ENCODE results near the gene CCDC121. TPM values are rescaled to one million over a fixed set of nuclear protein-coding genes. Genes with fewer than 3 reads are reported as not detected.

CCDC121 gene
- total RNA-seq, 1 experiment from 2014 or later = 3.3 TPM

DNA sequence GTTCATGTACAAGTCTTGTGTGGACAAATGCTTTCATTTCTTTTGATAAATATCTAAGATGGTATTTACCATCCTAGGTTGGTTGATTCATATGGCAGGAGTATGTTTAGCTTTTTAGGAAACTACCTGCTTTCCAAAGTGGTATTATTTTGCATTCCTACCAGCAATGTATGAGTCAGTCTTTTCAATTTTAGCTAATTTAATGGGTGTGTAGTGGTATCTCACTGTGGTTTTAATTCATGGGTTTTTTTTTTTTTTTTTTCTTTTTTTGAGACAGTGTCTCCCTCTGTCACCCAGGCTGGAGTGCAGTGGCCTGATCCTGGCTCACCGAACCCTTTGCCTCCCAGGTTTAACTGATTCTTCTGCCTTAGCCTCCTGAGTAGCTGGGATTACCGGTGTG lies 41.8 kb downstream of the CCDC121 start:
- CTCF ChIA-PET = no interaction called here
- Histone ChIP-seq H3K27me3 (replicated peaks; ENCODE audit: insufficient read depth, low read depth, low read length, poor library complexity) (no peaks in the 10 kb centered on the region), H3K36me3 (ENCODE audit: insufficient read depth, low read length, poor library complexity, severe bottlenecking) (no peaks in the 10 kb centered on the region), H3K9me3 (ENCODE audit: low read depth, low read length, poor library complexity, severe bottlenecking) (peaks cover 9% of the 10 kb centered on the region), H3K4me1 (ENCODE audit: insufficient read depth, low read length, poor library complexity, severe bottlenecking) (peaks cover 8% of the 10 kb centered on the region), H3K4me3 (ENCODE audit: low read depth, low read length, poor library complexity, severe bottlenecking) (no peak overlapping the region), H3K27ac (ENCODE audit: low read depth, low read length, poor library complexity, severe bottlenecking) (no peak overlapping the region)
- TF ChIP-seq EZH2 (IDR thresholded peaks at IDR 0.05; ENCODE audit: borderline replicate concordance, low read depth, low read length, poor library complexity, severe bottlenecking) = no peak
- TF ChIP-seq, protein P1, sequence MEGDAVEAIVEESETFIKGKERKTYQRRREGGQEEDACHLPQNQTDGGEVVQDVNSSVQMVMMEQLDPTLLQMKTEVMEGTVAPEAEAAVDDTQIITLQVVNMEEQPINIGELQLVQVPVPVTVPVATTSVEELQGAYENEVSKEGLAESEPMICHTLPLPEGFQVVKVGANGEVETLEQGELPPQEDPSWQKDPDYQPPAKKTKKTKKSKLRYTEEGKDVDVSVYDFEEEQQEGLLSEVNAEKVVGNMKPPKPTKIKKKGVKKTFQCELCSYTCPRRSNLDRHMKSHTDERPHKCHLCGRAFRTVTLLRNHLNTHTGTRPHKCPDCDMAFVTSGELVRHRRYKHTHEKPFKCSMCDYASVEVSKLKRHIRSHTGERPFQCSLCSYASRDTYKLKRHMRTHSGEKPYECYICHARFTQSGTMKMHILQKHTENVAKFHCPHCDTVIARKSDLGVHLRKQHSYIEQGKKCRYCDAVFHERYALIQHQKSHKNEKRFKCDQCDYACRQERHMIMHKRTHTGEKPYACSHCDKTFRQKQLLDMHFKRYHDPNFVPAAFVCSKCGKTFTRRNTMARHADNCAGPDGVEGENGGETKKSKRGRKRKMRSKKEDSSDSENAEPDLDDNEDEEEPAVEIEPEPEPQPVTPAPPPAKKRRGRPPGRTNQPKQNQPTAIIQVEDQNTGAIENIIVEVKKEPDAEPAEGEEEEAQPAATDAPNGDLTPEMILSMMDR (conservative IDR thresholded peaks at IDR 0.05; ENCODE audit: low read depth, low read length) = no peak
- no TSS peak for BruUV-seq (replicated peaks)
- POLR2A ChIA-PET (ENCODE audit: low non-redundant PET) = no interaction called here
- intact Hi-C loops (cut with micrococcal nuclease; ENCODE audit: unreplicated experiment) = no loop called here
- DNase-seq (ENCODE audit: low spot score) = no peak

DNA sequence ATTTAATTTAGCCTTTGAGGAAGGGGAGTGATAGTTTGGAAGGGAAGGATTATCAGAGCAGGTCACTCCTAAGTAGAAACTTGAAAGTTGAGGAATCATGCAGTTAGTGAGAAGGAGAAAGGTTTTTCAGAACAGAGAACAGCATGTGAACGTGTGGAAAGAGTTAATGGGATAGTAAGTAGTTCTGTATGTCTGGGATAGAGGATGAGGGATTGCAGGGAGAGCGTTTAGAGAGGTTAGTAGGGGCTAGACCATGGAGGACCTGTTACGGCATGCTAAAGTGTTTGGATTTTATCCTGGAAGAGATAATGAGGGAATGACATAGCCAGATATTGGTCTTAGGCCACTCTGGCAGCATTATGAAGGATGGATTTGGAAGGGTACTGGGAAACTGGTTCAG lies 44.2 kb downstream of the CCDC121 start:
- H3K36me3 ChIP-seq (ENCODE audit: insufficient read depth, low read length, poor library complexity, severe bottlenecking) = no peaks in the 10 kb centered on the region
- TF ChIP-seq, protein P1 (conservative IDR thresholded peaks at IDR 0.05; ENCODE audit: low read depth, low read length) = no peak
- no peak for TF ChIP-seq EZH2 (IDR thresholded peaks at IDR 0.05; ENCODE audit: borderline replicate concordance, low read depth, low read length, poor library complexity, severe bottlenecking)
- intact Hi-C loops (cut with micrococcal nuclease; ENCODE audit: unreplicated experiment) = no loop called here
- CTCF ChIA-PET = no interaction called here
- no TSS peak for BruUV-seq (replicated peaks)
- peak overlapping the region; percentile 77 for H3K4me3 ChIP-seq (ENCODE audit: low read depth, low read length, poor library complexity, severe bottlenecking)
- H3K27me3 ChIP-seq (replicated peaks; ENCODE audit: insufficient read depth, low read depth, low read length, poor library complexity) = no peaks in the 10 kb centered on the region
- no peak for DNase-seq (ENCODE audit: low spot score)
- H3K4me1 ChIP-seq (ENCODE audit: insufficient read depth, low read length, poor library complexity, severe bottlenecking) = peaks cover 8% of the 10 kb centered on the region
- H3K9me3 ChIP-seq (ENCODE audit: low read depth, low read length, poor library complexity, severe bottlenecking) = peaks cover 6% of the 10 kb centered on the region
- POLR2A ChIA-PET (ENCODE audit: low non-redundant PET) = no interaction called here
- H3K27ac ChIP-seq (ENCODE audit: low read depth, low read length, poor library complexity, severe bottlenecking) = no peak overlapping the region

DNA sequence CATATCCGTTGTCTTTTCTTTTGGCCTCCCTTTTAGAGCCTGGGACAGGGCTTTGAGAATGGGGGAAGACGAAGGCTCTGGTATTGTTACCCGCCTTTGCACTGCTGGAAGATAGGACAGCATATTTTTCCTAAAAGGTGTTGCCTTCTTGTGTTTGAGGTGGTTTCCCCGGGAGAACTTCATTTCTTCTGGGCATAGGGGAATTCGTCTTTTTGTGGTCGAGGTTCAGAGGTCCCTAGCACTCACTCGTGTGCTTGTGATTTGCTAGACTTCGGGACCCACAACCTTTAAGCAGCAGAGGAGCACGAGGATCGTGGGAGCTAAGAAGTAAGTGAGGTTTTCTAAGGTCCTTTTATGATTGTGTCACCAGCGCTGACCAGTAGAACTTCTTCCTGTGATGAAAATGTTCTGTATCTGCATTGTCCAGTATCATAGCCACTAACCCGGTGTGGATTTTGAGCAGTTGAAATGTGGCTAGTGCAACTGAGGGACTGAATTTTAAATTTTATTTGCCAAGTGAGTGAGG lies 45.4 kb downstream of the CCDC121 start:
- intact Hi-C loops (cut with micrococcal nuclease; ENCODE audit: unreplicated experiment) = no loop called here
- Histone ChIP-seq H3K36me3 (ENCODE audit: insufficient read depth, low read length, poor library complexity, severe bottlenecking) (no peaks in the 10 kb centered on the region), H3K27ac (ENCODE audit: low read depth, low read length, poor library complexity, severe bottlenecking) (peak overlapping the region; percentile 72), H3K27me3 (replicated peaks; ENCODE audit: insufficient read depth, low read depth, low read length, poor library complexity) (no peaks in the 10 kb centered on the region), H3K4me3 (ENCODE audit: low read depth, low read length, poor library complexity, severe bottlenecking) (peak overlapping the region; percentile 77), H3K9me3 (ENCODE audit: low read depth, low read length, poor library complexity, severe bottlenecking) (no peaks in the 10 kb centered on the region), H3K4me1 (ENCODE audit: insufficient read depth, low read length, poor library complexity, severe bottlenecking) (peaks cover 8% of the 10 kb centered on the region)
- CTCF ChIA-PET = no interaction called here
- DNase-seq (ENCODE audit: low spot score) = no peak
- TSS peak; percentile 63 for BruUV-seq (replicated peaks)
- no peak for TF ChIP-seq EZH2 (IDR thresholded peaks at IDR 0.05; ENCODE audit: borderline replicate concordance, low read depth, low read length, poor library complexity, severe bottlenecking)
- TF ChIP-seq, protein P1 (conservative IDR thresholded peaks at IDR 0.05; ENCODE audit: low read depth, low read length) = no peak
- POLR2A ChIA-PET (ENCODE audit: low non-redundant PET) = no interaction called here

All from A673 (cell line).